ENCODE results near the gene TBC1D3G.
"Not testable (repeated sequence)": the region's sequence is repeated elsewhere in the genome, so short reads cannot be mapped to it uniquely, and the experiment has no call there.

GRCh38 chr17:36295161-36295560 lies 28.5 kb upstream of the TBC1D3G start:
- not testable (repeated sequence) for TF ChIP-seq POLR2AphosphoS5 (IDR thresholded peaks at IDR 0.05)
- TF ChIP-seq, protein P1, sequence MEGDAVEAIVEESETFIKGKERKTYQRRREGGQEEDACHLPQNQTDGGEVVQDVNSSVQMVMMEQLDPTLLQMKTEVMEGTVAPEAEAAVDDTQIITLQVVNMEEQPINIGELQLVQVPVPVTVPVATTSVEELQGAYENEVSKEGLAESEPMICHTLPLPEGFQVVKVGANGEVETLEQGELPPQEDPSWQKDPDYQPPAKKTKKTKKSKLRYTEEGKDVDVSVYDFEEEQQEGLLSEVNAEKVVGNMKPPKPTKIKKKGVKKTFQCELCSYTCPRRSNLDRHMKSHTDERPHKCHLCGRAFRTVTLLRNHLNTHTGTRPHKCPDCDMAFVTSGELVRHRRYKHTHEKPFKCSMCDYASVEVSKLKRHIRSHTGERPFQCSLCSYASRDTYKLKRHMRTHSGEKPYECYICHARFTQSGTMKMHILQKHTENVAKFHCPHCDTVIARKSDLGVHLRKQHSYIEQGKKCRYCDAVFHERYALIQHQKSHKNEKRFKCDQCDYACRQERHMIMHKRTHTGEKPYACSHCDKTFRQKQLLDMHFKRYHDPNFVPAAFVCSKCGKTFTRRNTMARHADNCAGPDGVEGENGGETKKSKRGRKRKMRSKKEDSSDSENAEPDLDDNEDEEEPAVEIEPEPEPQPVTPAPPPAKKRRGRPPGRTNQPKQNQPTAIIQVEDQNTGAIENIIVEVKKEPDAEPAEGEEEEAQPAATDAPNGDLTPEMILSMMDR (IDR thresholded peaks at IDR 0.05): not testable (repeated sequence)

Measured in transverse colon (tissue), 4 donors.